ENCODE measurements around the gene BRPF3.
A peak's percentile ranks its signal among the peaks of the same experiment; 100 is the strongest.

Gene BRPF3

GRCh38 chr6:36196113-36196879, at the start of gene BRPF3:
BRPF3 (plus strand) TSS chr6:36196744; CDS start chr6:36200323, 3,579 bp downstream.
- DNase-seq = peak; percentile 84

- DNase-seq = no peak
These were observed 49.2 kb upstream of the BRPF3 start for GRCh38 chr6:36147294-36147693.

- DNase-seq = no peak
These were observed 47.1 kb upstream of the BRPF3 start for GRCh38 chr6:36149476-36149875.

GRCh38 chr6:36150283-36150682, 46.3 kb upstream of the BRPF3 start:
- no peak for DNase-seq

- no peak for DNase-seq
These were observed 42.3 kb upstream of the BRPF3 start for GRCh38 chr6:36154286-36154685.

GRCh38 chr6:36155662-36156061, 40.9 kb upstream of the BRPF3 start:
- DNase-seq = no peak

GRCh38 chr6:36160147-36160760, 36.3 kb upstream of the BRPF3 start:
- peak; percentile 67 for DNase-seq

GRCh38 chr6:36169023-36170007, 27.2 kb upstream of the BRPF3 start:
- DNase-seq = no peak

GRCh38 chr6:36170704-36171103, 25.8 kb upstream of the BRPF3 start:
- DNase-seq = no peak

- DNase-seq = no peak
These were observed 25.0 kb upstream of the BRPF3 start for GRCh38 chr6:36171573-36171972.

GRCh38 chr6:36177166-36177565, 19.4 kb upstream of the BRPF3 start:
- no peak for DNase-seq

- DNase-seq = no peak
These were observed 18.0 kb upstream of the BRPF3 start for GRCh38 chr6:36178544-36178943.

GRCh38 chr6:36180126-36180525, 16.4 kb upstream of the BRPF3 start:
- no peak for DNase-seq

- DNase-seq = no peak
These were observed 12.2 kb upstream of the BRPF3 start for GRCh38 chr6:36184311-36184710.

- DNase-seq = no peak
These were observed 10.3 kb upstream of the BRPF3 start for GRCh38 chr6:36186199-36186598.

- DNase-seq = no peak
These were observed 9.1 kb upstream of the BRPF3 start for GRCh38 chr6:36187446-36187845.

GRCh38 chr6:36195471-36196112, 952 bp upstream of the BRPF3 start:
- no peak for DNase-seq

GRCh38 chr6:36196880-36197548, 470 bp downstream of the BRPF3 start:
- DNase-seq = peak; percentile 97

GRCh38 chr6:36197739-36198221, 1.2 kb downstream of the BRPF3 start:
- DNase-seq = peak; percentile 8

- DNase-seq = no peak
These were observed 2.4 kb downstream of the BRPF3 start for GRCh38 chr6:36198986-36199385.

- no peak for DNase-seq
These were observed 3.8 kb downstream of the BRPF3 start for GRCh38 chr6:36200154-36200891.
